ENCODE measurements around the gene KRTAP10-4.
"Not testable (repeated sequence)": the region's sequence is repeated elsewhere in the genome, so short reads cannot be mapped to it uniquely, and the experiment has no call there.

The KRTAP10-4 gene

GRCh38 chr21:44564099-44564498, 9.4 kb upstream of the KRTAP10-4 start:
- DNase-seq, result no peak

GRCh38 chr21:44564886-44565598, 8.5 kb upstream of the KRTAP10-4 start:
- no peak for DNase-seq

GRCh38 chr21:44566403-44566802, 7.1 kb upstream of the KRTAP10-4 start:
- DNase-seq, result no peak

- DNase-seq, result no peak
Measured at GRCh38 chr21:44567481-44568171, 5.9 kb upstream of the KRTAP10-4 start.

GRCh38 chr21:44568261-44568660, 5.3 kb upstream of the KRTAP10-4 start:
- DNase-seq, result no peak

- DNase-seq, result no peak
Measured at GRCh38 chr21:44568667-44569556, 4.6 kb upstream of the KRTAP10-4 start.

GRCh38 chr21:44569861-44570517, 3.5 kb upstream of the KRTAP10-4 start:
- DNase-seq, result no peak

GRCh38 chr21:44571296-44571695, 2.2 kb upstream of the KRTAP10-4 start:
- no peak for DNase-seq

- no peak for DNase-seq
Measured at GRCh38 chr21:44571844-44572782, 1.4 kb upstream of the KRTAP10-4 start.

- no peak for DNase-seq
Measured at GRCh38 chr21:44572959-44573583, 458 bp upstream of the KRTAP10-4 start.

- DNase-seq, result no peak
Measured at GRCh38 chr21:44574457-44575306, 1.2 kb downstream of the KRTAP10-4 start.

- no peak for DNase-seq
Measured at GRCh38 chr21:44575307-44576024, 1.9 kb downstream of the KRTAP10-4 start.

GRCh38 chr21:44576025-44576420, 2.5 kb downstream of the KRTAP10-4 start:
- DNase-seq, result no peak

- no peak for DNase-seq
Measured at GRCh38 chr21:44578371-44579055, 5.0 kb downstream of the KRTAP10-4 start.

GRCh38 chr21:44579056-44579832, 5.7 kb downstream of the KRTAP10-4 start:
- no peak for DNase-seq

GRCh38 chr21:44579833-44580144, 6.3 kb downstream of the KRTAP10-4 start:
- no peak for DNase-seq

- DNase-seq, result not testable (repeated sequence)
Measured at GRCh38 chr21:44580231-44580821, 6.8 kb downstream of the KRTAP10-4 start, which contains the start of gene KRTAP10-5. KRTAP10-5 (minus strand) TSS chr21:44580604; CDS start chr21:44580578, 26 bp downstream.

- DNase-seq, result no peak
Measured at GRCh38 chr21:44581158-44581557, 7.6 kb downstream of the KRTAP10-4 start.
